H1 (cell line): ENCODE results near the gene ABHD6. TPM values are rescaled to one million over a fixed set of nuclear protein-coding genes. Genes with fewer than 3 reads are reported as not detected.
"Not testable (repeated sequence)": the region's sequence is repeated elsewhere in the genome, so short reads cannot be mapped to it uniquely, and the experiment has no call there.

Experiments used
- CTCF ChIA-PET: fragments of 300-600 bp; sonication (Branson Sonifier 250); formaldehyde crosslinking; loops from one replicate; lab custom pipeline; 2021; ENCODE audit not compliant: partially characterized antibody; lab: Charles Lee
- POLR2A ChIA-PET: fragments of 300-600 bp; sonication (Branson Sonifier 250); formaldehyde crosslinking; loops from one replicate; lab custom pipeline; 2021; ENCODE audit warnings: inconsistent platforms; ENCODE audit not compliant: partially characterized antibody; lab: Charles Lee
- DNase-seq, 2 experiments: peaks; one replicate each; pipeline versions ENCODE4 v3.0.0 to v3.0.0-alpha.2; 2010 to 2022; ENCODE audit warnings: low spot score in 2 of 2, low read depth in 1 of 2, mixed read lengths in 1 of 2
- FAIRE-seq: peaks from 2 replicates; lab custom pipeline; 2011; peaks lifted over from hg19 to GRCh38; lab: Jason Lieb, UNC
- H2AFZ ChIP-seq: 2 replicates; pipeline ENCODE4 v1.8.1; 2012; ENCODE audit warnings: low read length, inconsistent platforms
- H2AK5ac ChIP-seq: 2 replicates; pipeline ENCODE4 v1.6.1; 2013; ENCODE audit warnings: low read depth, low read length
- H2BK120ac ChIP-seq: replicated peaks from 2 replicates; pipeline ENCODE3; 2013; ENCODE audit warnings: low read depth, low read length, inconsistent platforms
- H2BK12ac ChIP-seq: 2 replicates; pipeline ENCODE4 v1.6.1; 2013; ENCODE audit warnings: low read depth, low read length
- H2BK15ac ChIP-seq: 2 replicates; pipeline ENCODE4 v1.6.1; 2013; ENCODE audit warnings: low read length
- H2BK20ac ChIP-seq: 2 replicates; pipeline ENCODE4 v1.6.1; 2013; ENCODE audit warnings: low read length
- H2BK5ac ChIP-seq: 2 replicates; pipeline ENCODE4 v1.6.1; 2013; ENCODE audit warnings: low read depth, low read length
- H3K14ac ChIP-seq: 2 replicates; pipeline ENCODE4 v1.6.1; 2013; ENCODE audit warnings: inconsistent platforms; ENCODE audit not compliant: insufficient read length
- H3K18ac ChIP-seq: 2 replicates; pipeline ENCODE4 v1.6.1; 2013; ENCODE audit warnings: low read length; ENCODE audit errors: extremely low read depth
- H3K23ac ChIP-seq: 2 replicates; pipeline ENCODE4 v1.6.1; 2013; ENCODE audit warnings: inconsistent platforms; ENCODE audit not compliant: insufficient read length
- H3K23me2 ChIP-seq: 2 replicates; pipeline ENCODE4 v1.6.1; 2013; ENCODE audit warnings: low read depth, low read length
- H3K27ac ChIP-seq: 2 replicates; pipeline ENCODE4 v1.6.1; 2011; ENCODE audit warnings: low read depth, low read length, inconsistent platforms
- H3K27me3 ChIP-seq, 4 experiments: replicated peaks in 1 of 4; 1 replicate in 1 of 4; 2 replicates in 3 of 4; pipeline versions ENCODE4 v1.6.1 to v1.8.1; 2011 to 2013; ENCODE audit warnings: low read length in 3 of 4, mild to moderate bottlenecking in 3 of 4, inconsistent platforms in 2 of 4, mixed read lengths in 2 of 4, moderate library complexity in 1 of 4; ENCODE audit not compliant: control insufficient read depth in 3 of 4, insufficient read depth in 3 of 4; ENCODE audit errors: extremely low read depth in 1 of 4
- H3K36me3 ChIP-seq, 4 experiments: 2 replicates each; pipeline versions ENCODE4 v1.6.1 to v1.8.1; 2011 to 2013; ENCODE audit warnings: mild to moderate bottlenecking in 4 of 4, low read length in 3 of 4, moderate library complexity in 2 of 4, control low read depth in 1 of 4, inconsistent platforms in 1 of 4; ENCODE audit not compliant: insufficient read depth in 4 of 4, control insufficient read depth in 2 of 4
- H3K4ac ChIP-seq: replicated peaks from 2 replicates; pipeline ENCODE3; 2013; ENCODE audit warnings: low read length, low read depth, mixed read lengths, inconsistent platforms; ENCODE audit not compliant: insufficient read length
- H3K4me1 ChIP-seq, 4 experiments: replicated peaks in 1 of 4; 1 replicate in 1 of 4; 2 replicates in 3 of 4; pipeline versions ENCODE4 v1.6.1 to v1.8.1; 2011 to 2013; ENCODE audit warnings: low read length in 3 of 4, inconsistent platforms in 2 of 4, mixed read lengths in 1 of 4; ENCODE audit not compliant: insufficient read depth in 4 of 4, control insufficient read depth in 3 of 4
- H3K4me2 ChIP-seq, 2 experiments: 2 replicates each; pipeline versions ENCODE4 v1.6.1 to v1.8.1; 2011 to 2013; ENCODE audit warnings: low read depth in 2 of 2, low read length in 2 of 2, control low read depth in 1 of 2, inconsistent platforms in 1 of 2, mild to moderate bottlenecking in 1 of 2; ENCODE audit not compliant: insufficient read depth in 1 of 2
- H3K4me3 ChIP-seq, 4 experiments: fragments of 200-600, 300-600 bp in 1 of 4; sonication (generic), shearing (Covaris generic), sonication (Bioruptor Twin) in 1 of 4; 2 replicates each; pipeline versions ENCODE4 v1.5.1 to v1.8.1; 2011 to 2016; ENCODE audit warnings: low read length in 4 of 4, low read depth in 3 of 4, control low read depth in 2 of 4, inconsistent platforms in 2 of 4, mild to moderate bottlenecking in 2 of 4, mixed read lengths in 1 of 4, moderate library complexity in 1 of 4; ENCODE audit not compliant: insufficient read depth in 2 of 4; ENCODE audit errors: extremely low read depth in 1 of 4
- H3K56ac ChIP-seq: replicated peaks from 2 replicates; pipeline ENCODE3; 2013; ENCODE audit warnings: low read depth, mild to moderate bottlenecking, mixed read lengths, low read length, inconsistent platforms; ENCODE audit not compliant: insufficient read length
- H3K79me1 ChIP-seq: 2 replicates; pipeline ENCODE4 v1.6.1; 2013; ENCODE audit warnings: low read depth, low read length, control low read depth
- H3K79me2 ChIP-seq, 2 experiments: 2 replicates each; pipeline versions ENCODE4 v1.6.1 to v1.8.1; 2012 to 2013; ENCODE audit warnings: low read length in 2 of 2, mild to moderate bottlenecking in 2 of 2, inconsistent platforms in 1 of 2; ENCODE audit not compliant: insufficient read depth in 2 of 2, control insufficient read depth in 1 of 2
- H3K9ac ChIP-seq, 4 experiments: replicated peaks in 1 of 4; 1 replicate in 1 of 4; 2 replicates in 3 of 4; pipeline versions ENCODE4 v1.6.1 to v1.8.1; 2011 to 2013; ENCODE audit warnings: low read depth in 3 of 4, low read length in 3 of 4, control low read depth in 2 of 4, mild to moderate bottlenecking in 2 of 4, moderate library complexity in 2 of 4, inconsistent platforms in 1 of 4; ENCODE audit errors: extremely low read depth in 1 of 4
- H3K9me3 ChIP-seq, 2 experiments: 2 replicates each; pipeline versions ENCODE4 v1.6.1 to v1.8.1; 2012 to 2013; ENCODE audit warnings: mild to moderate bottlenecking in 2 of 2, moderate library complexity in 2 of 2, control low read depth in 1 of 2, inconsistent platforms in 1 of 2, low read depth in 1 of 2, low read length in 1 of 2, mixed read lengths in 1 of 2; ENCODE audit not compliant: insufficient read depth in 2 of 2
- H4K20me1 ChIP-seq, 2 experiments: replicated peaks in 1 of 2; 2 replicates each; pipeline versions ENCODE3 to v1.8.1; 2011 to 2013; ENCODE audit warnings: inconsistent platforms in 2 of 2, low read length in 2 of 2, mild to moderate bottlenecking in 1 of 2; ENCODE audit not compliant: insufficient read depth in 2 of 2, control insufficient read depth in 1 of 2
- H4K5ac ChIP-seq: 2 replicates; pipeline ENCODE4 v1.6.1; 2013; ENCODE audit warnings: low read length, low read depth, mixed read lengths, inconsistent platforms; ENCODE audit not compliant: insufficient read length
- H4K8ac ChIP-seq: 2 replicates; pipeline ENCODE4 v1.8.0; 2013; ENCODE audit warnings: mild to moderate bottlenecking, moderate library complexity, low read length, inconsistent platforms; ENCODE audit not compliant: insufficient read depth; ENCODE audit errors: extremely low read depth
- H4K91ac ChIP-seq: replicated peaks from 2 replicates; pipeline ENCODE3; 2013; ENCODE audit warnings: low read length, mixed read lengths, inconsistent platforms; ENCODE audit not compliant: insufficient read length
- WGBS, 2 experiments: shearing (Covaris generic) in 1 of 2; methylation state at CpG; one replicate each; pipeline versions ENCODE4 v1.1.6 to v1.1.7; 2013 to 2015; ENCODE audit warnings: low lambda C conversion rate in 2 of 2, mixed read lengths in 2 of 2, inconsistent platforms in 1 of 2, low coverage in 1 of 2, missing lambda C conversion rate in 1 of 2; ENCODE audit not compliant: insufficient replicate concordance in 2 of 2, insufficient coverage in 1 of 2, insufficient read length in 1 of 2; ENCODE audit errors: extremely low coverage in 1 of 2, missing lambda C conversion rate in 1 of 2; 5-methylcytosine and 5-hydroxymethylcytosine counted together
- polyA plus RNA-seq, 7 experiments: library from polyadenylated mRNA; depleted of rRNA in 3 of 7; stranded (reverse) in 5 of 7; unstranded in 2 of 7; fragments of >200 nt in 5 of 7; fragments of 200-250 nt in 2 of 7; gene quantifications; 1 replicate in 5 of 7; 2 replicates in 1 of 7; 4 replicates in 1 of 7; pipeline versions ENCODE4 v1.2.1 to v1.2.3, GENCODE V29; 2011 to 2013; ENCODE audit warnings: missing spikeins in 2 of 7, mixed read lengths in 2 of 7
- total RNA-seq: library from RNA; stranded (reverse); fragmentation: NEBNext Ultra II Directional; extraction: Animal tissue kit (Norgen Biotek cat#: 25700); gene quantifications from 2 replicates; pipeline ENCODE4 v1.2.1, GENCODE V29; 2021

ABHD6 gene
- total and polyA plus RNA-seq, 2 of the 8 experiments (the other 6 are each of a cell fraction or from before 2014, with no cell fraction given), result 5.9 to 6.6 TPM

DNA sequence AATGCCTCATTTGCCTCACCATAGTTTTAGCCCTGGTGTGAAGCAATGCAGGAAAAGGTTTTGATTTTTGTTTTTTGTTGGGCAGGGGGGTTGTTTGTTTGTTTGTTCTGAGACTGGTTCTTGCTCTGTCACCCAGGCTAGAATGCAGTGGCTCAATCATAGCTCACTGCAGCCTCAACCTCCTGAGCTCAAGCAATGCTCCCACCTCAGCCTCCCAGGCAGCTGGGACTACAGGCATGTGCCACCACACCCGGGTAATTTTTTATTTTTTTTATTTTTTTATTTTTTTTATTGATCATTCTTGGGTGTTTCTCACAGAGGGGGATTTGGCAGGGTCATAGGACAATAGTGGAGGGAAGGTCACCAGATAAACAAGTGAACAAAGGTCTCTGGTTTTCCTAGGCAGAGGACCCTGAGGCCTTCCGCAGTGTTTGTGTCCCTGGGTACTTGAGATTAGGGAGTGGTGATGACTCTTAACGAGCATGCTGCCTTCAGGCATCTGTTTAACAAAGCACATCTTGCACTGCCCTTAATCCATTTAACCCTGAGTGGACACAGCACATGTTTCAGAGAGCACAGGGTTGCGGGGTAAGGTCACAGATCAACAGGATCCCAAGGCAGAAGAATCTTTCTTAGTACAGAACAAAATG is 51.5 kb downstream of the ABHD6 start:
- H3K4ac ChIP-seq, H3K4me1 ChIP-seq, H3K23ac ChIP-seq, POLR2A ChIA-PET, H3K27me3 ChIP-seq, H4K5ac ChIP-seq, H3K9me3 ChIP-seq, DNase-seq, H3K4me3 ChIP-seq, H2BK15ac ChIP-seq, H3K79me1 ChIP-seq, H2AFZ ChIP-seq, H3K36me3 ChIP-seq, H2AK5ac ChIP-seq, H3K56ac ChIP-seq, H3K18ac ChIP-seq, H3K9ac ChIP-seq, H2BK120ac ChIP-seq, H3K14ac ChIP-seq, H3K79me2 ChIP-seq, H2BK20ac ChIP-seq, H4K91ac ChIP-seq, H2BK5ac ChIP-seq, H2BK12ac ChIP-seq, H4K20me1 ChIP-seq, H3K4me2 ChIP-seq, H4K8ac ChIP-seq, H3K23me2 ChIP-seq, FAIRE-seq, H3K27ac ChIP-seq: not testable (repeated sequence)
- 100% methylated on average over 2 of the region's 4 CpGs; no CpG with 5 or more reads in 1 of the 2 experiments for WGBS, 2 experiments
- CTCF ChIA-PET, result interaction anchor here (0.6 to 1.5 kb wide), 3 partner anchors 11 to 281 kb away, joined by 3 to 5 read pairs (median 3); partner anchors contain the start of gene FLNB

DNA sequence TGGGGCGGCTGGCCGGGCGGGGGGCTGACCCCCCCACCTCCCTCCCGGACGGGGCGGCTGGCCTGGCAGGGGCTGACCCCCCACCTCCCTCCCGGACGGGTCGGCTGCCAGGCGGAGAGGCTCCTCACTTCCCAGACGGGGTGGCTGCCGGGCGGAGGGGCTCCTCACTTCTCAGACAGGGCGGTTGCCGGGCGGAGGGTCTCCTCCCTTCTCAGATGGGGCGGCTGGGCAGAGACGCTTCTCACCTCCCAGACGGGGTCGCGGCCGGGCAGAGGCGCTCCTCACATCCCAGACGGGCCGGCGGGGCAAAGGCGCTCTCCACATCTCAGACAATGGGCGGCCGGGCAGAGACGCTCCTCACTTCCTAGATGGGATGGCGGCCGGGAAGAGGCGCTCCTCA is 52.9 kb downstream of the ABHD6 start:
- H3K27ac ChIP-seq, H3K9me3 ChIP-seq, DNase-seq, H3K27me3 ChIP-seq, H3K79me2 ChIP-seq, H3K23me2 ChIP-seq, H3K9ac ChIP-seq, H3K4me2 ChIP-seq, H3K18ac ChIP-seq, H2BK5ac ChIP-seq, CTCF ChIA-PET, H2AK5ac ChIP-seq, H3K56ac ChIP-seq, H3K79me1 ChIP-seq, H4K20me1 ChIP-seq, H4K8ac ChIP-seq, H3K23ac ChIP-seq, H3K4me3 ChIP-seq, H2BK15ac ChIP-seq, H3K4me1 ChIP-seq, FAIRE-seq, H3K36me3 ChIP-seq, H4K91ac ChIP-seq, H4K5ac ChIP-seq, H2BK20ac ChIP-seq, H2BK12ac ChIP-seq, POLR2A ChIA-PET, H3K14ac ChIP-seq, H2BK120ac ChIP-seq, H3K4ac ChIP-seq, H2AFZ ChIP-seq: not testable (repeated sequence)
- no CpG with 5 or more reads among the region's 33 CpGs for WGBS, 2 experiments
